ENCODE data around the gene TECPR1.

TECPR1 gene

GRCh38 chr7:98210513-98211220, 41.4 kb downstream of the TECPR1 start:
- no peak for DNase-seq

DNA sequence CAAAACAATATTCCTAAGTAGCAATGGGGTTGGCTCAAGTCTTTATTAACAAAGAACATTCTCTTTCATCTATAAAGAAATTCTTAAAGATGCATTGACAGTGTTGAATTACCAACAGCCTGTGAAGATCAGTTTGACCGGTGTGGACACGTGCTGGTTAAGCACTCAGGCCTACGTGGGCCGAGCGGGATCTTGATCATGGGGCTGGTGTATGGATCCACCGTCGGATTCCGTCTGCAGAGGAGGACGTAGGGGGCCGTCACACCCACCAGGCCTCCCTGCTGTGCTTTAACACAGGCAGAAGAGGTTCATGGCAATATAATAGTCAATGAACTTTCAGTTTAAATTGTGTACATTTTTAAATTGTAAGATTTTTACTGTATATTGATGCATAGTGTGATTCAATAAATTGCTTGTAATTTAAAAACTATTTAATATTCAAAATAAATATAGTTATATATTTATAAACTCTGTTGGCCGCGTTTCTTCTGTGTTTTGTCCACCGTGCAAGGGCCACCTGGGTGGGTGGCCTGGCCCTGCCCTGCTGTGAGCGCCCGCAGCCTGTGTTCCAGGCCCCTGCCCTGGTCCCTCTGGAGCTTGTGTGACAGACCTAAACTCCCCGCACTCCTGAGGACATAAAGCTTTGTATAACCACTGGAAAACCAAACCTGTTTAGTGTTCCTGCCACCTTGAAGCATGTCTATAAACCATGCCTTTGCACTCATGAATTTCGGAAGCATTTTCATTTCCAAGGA, 42.7 kb downstream of the TECPR1 start:
- no peak for DNase-seq

DNA sequence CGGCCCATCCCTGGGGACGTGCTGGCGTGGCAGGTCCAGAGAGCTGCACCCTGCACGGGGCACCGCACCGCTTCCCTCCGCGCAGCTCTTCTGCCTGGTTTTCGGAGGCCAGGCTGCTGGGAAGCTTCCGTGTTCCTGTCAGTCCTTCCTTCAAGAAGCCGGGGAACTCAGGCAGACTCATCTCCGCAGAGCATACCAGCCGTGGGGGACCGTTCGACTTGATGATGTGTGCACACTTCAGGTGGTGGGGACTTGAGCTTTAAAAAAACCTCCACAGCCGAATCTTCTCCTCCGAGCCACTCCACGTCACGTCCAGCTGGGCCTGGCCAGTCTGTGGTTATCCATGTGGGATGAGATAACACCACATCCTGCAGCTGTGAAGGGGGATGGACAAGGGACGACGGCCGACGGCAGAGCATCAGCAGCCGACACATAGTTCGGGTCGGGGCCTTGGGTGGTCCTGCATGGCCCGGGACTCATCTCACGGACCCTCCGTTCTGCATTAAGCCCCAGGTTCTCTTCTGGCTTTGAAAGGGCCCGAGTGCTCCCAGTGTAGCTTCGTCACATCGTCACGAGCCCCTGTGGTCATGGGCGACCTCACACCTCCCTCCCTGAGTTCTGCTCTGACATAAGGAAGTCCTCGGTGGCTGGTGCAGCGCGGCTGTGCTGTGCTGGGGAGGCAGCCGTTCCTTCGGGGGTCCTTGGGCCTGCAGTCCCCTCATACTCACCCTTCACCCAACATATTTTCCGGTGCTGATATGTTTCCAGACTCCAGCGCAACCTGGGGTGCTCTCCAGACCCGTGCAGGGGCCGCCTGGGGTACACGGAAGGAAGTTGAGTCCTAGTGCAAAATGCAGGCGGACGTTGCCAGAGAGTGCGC, 45.3 kb downstream of the TECPR1 start:
- no peak for DNase-seq

GRCh38 chr7:98205162-98205845, 46.7 kb downstream of the TECPR1 start:
- no peak for DNase-seq

DNA sequence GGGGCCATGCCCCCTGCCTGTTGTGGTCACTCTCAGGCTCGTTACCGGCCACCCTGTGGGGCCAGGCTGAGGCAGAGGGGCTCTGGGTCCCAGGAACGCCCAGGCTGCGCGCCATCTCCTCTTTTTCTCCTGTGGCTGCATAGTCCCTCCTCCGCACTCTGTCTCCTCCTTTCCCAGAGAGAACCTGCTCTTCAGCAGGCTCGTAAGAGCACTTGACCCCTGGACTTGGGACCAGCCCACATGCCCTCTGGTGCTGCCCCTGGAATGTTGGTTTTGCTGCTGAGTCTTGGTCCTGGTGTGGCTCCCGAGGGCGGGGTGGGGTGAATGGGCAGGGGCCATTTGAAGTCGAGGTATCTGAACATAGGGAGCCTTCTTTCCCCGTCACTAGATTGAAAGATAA, 47.4 kb downstream of the TECPR1 start:
- no peak for DNase-seq

DNA sequence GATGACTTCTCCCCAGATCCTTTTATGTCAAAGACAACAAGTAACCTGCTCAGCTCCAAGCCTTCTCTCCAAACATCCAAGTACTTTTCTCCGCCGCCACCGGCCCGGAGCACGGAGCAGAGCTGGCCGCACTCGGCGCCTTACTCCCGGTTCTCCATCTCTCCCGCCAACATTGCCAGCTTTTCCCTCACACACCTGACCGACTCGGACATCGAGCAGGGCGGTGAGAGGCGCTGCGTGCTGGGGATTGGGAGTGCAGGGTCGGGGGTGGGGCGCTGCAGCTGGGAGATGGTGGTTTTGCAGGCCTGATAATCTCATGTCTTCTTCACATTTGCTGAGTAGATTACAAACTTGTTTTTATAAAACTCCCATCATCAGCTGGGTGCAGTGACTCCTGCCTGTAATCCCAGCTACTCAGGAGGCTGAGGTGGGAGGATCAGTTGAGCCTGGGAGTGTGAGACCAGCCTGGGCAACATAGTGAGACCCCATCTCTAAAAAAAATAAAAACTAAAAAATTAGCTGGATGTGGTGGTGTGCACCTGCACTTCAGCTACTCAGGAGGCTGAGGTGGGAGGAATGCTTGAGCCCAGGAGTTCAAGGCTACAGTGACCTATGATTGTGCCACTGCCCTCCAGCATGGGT, 47.9 kb downstream of the TECPR1 start:
- DNase-seq = no peak

- no peak for DNase-seq
Observed at GRCh38 chr7:98203261-98203963, 48.6 kb downstream of the TECPR1 start.

GRCh38 chr7:98202367-98203195, 49.5 kb downstream of the TECPR1 start:
- peak; percentile 73 for DNase-seq

GRCh38 chr7:98200364-98200763, 51.7 kb downstream of the TECPR1 start:
- DNase-seq = no peak

- DNase-seq = no peak
Observed at GRCh38 chr7:98199131-98199530, 52.9 kb downstream of the TECPR1 start.

- no peak for DNase-seq
Observed at GRCh38 chr7:98196706-98197605, 55.1 kb downstream of the TECPR1 start.

GRCh38 chr7:98194672-98195457, 57.2 kb downstream of the TECPR1 start:
- no peak for DNase-seq

DNA sequence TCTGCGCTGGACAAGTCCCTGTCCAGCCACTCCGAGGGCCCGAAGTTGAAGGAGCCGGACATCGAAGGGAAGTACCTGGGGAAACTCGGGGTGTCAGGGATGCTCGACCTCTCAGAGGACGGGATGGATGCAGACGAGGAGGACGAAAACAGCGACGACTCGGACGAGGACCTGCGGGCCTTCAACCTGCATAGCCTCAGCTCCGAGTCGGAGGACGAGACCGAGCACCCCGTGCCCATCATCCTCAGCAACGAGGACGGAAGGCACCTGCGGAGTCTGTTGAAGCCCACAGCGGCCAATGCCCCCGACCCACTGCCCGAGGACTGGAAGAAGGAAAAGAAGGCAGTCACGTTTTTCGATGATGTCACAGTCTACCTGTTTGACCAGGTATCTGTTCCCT, 57.8 kb downstream of the TECPR1 start:
- DNase-seq = no peak

DNA sequence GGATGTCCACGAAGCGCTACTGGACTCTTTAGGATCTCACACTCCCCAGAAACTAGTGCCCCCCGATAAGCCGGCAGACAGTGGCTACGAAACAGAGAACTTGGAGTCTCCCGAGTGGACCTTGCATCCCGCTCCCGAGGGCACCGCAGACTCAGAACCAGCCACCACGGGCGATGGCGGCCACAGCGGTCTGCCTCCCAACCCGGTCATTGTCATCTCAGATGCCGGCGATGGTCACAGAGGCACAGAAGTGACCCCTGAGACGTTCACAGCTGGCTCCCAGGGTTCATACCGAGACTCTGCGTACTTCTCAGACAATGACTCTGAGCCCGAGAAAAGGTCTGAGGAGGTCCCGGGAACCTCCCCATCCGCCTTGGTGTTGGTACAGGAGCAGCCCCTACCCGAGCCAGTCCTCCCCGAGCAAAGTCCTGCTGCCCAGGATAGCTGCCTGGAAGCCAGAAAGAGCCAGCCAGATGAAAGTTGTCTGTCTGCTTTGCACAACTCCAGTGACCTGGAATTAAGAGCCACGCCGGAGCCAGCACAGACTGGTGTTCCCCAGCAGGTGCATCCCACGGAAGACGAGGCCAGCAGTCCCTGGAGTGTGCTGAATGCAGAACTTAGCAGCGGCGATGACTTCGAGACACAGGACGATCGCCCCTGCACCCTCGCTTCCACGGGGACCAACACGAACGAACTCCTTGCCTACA, 58.4 kb downstream of the TECPR1 start:
- no peak for DNase-seq

GRCh38 chr7:98192781-98193457, 59.1 kb downstream of the TECPR1 start:
- DNase-seq = no peak

DNA sequence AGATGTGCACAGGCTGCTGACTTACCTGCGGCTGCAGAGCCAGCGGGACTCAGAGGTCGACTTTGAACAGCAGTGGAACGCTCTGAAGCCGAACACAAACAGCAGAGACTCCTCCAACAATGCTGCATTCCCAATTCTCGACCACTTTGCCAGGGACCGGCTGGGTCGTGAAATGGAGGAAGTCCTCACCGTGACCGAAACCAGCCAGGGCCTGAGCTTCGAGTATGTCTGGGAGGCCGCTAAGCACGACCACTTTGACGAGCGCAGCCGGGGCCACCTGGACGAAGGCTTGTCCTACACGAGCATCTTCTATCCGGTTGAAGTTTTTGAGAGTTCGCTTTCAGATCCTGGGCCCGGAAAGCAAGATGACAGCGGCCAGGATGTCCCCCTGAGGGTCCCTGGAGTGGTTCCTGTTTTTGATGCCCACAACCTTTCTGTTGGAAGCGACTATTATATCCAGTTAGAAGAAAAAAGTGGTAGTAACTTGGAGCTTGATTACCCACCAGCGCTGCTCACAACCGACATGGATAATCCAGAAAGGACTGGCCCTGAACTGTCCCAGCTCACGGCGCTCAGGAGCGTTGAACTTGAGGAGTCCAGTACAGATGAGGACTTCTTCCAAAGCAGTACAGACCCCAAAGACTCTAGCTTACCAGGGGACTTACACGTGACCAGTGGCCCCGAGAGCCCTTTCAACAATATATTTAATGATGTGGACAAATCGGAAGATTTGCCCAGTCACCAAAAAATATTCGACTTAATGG, 60.2 kb downstream of the TECPR1 start:
- DNase-seq = no peak

- DNase-seq = no peak
Observed at GRCh38 chr7:98189559-98189958, 62.5 kb downstream of the TECPR1 start.

Data from CD4-positive, alpha-beta T cell treated with Interleukin-4 for 4 hours (primary cell).